NCI-H69 (cell line): ENCODE data around the gene ISCA2.

ENCODE experiments used
- DNase-seq: peaks from one replicate; lab custom pipeline; 2025; lab: John Stamatoyannopoulos, UW

Gene ISCA2

GRCh38 chr14:74493343-74494261 lies at the start of gene ISCA2:
ISCA2 (plus strand) TSS chr14:74493765; CDS start chr14:74493775, 10 bp downstream.
- peak; percentile 100 for DNase-seq

- no peak for DNase-seq
Measured at GRCh38 chr14:74444866-74445265, 48.7 kb upstream of the ISCA2 start.

- DNase-seq = peak; percentile 53
Measured at GRCh38 chr14:74454397-74454796, 39.2 kb upstream of the ISCA2 start.

- DNase-seq = no peak
Measured at GRCh38 chr14:74456684-74457564, 36.6 kb upstream of the ISCA2 start.

GRCh38 chr14:74457565-74457895 lies 36.0 kb upstream of the ISCA2 start:
- DNase-seq = no peak

GRCh38 chr14:74459289-74459946 lies 34.1 kb upstream of the ISCA2 start:
- DNase-seq = peak; percentile 13

GRCh38 chr14:74459976-74460375 lies 33.6 kb upstream of the ISCA2 start:
- DNase-seq = no peak

GRCh38 chr14:74462993-74463392 lies 30.6 kb upstream of the ISCA2 start:
- no peak for DNase-seq

GRCh38 chr14:74463697-74464096 lies 29.9 kb upstream of the ISCA2 start:
- no peak for DNase-seq

GRCh38 chr14:74464785-74465184 lies 28.8 kb upstream of the ISCA2 start:
- no peak for DNase-seq

- DNase-seq = no peak
Measured at GRCh38 chr14:74465335-74465734, 28.2 kb upstream of the ISCA2 start.

GRCh38 chr14:74468513-74468912 lies 25.1 kb upstream of the ISCA2 start:
- no peak for DNase-seq

GRCh38 chr14:74469548-74470518 lies 23.7 kb upstream of the ISCA2 start:
- DNase-seq = no peak

GRCh38 chr14:74472601-74473000 lies 21.0 kb upstream of the ISCA2 start:
- no peak for DNase-seq

- DNase-seq = no peak
Measured at GRCh38 chr14:74474376-74474775, 19.2 kb upstream of the ISCA2 start.

- DNase-seq = no peak
Measured at GRCh38 chr14:74475678-74476077, 17.9 kb upstream of the ISCA2 start.

GRCh38 chr14:74476107-74476506 lies 17.5 kb upstream of the ISCA2 start:
- no peak for DNase-seq

- DNase-seq = peak; percentile 16
Measured at GRCh38 chr14:74476607-74477006, 17.0 kb upstream of the ISCA2 start.

GRCh38 chr14:74478996-74479635 lies 14.4 kb upstream of the ISCA2 start:
- peak; percentile 53 for DNase-seq

GRCh38 chr14:74480046-74480445 lies 13.5 kb upstream of the ISCA2 start:
- DNase-seq = no peak

- DNase-seq = no peak
Measured at GRCh38 chr14:74482571-74482970, 11.0 kb upstream of the ISCA2 start.
